ENCODE data around the gene LRMDA. TPM values are rescaled to one million over a fixed set of nuclear protein-coding genes. Genes with fewer than 3 reads are reported as not detected.

LRMDA gene
- polyA plus RNA-seq, 1 donor (not counting 4 experiments of a cell fraction or from before 2014, with no cell fraction given) = not detected

DNA sequence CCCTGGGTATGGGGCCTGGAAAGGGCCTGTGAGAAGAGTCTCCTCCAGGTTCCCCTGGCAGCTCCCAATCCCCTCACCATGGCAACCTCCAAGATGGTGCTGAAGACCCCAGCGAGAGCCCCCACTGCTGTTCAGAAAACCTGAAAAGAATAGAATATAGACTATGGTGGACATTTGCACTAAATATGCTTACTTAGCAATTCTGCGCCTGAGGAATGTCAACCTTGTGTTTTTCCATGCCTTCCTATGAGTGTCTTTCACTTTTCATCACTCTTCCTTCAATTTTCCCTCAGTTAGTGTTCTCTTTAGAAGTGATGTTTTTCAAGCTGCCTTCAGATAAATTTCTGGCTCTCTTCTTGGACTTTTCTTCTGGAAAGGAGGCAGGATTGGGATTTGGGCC lies 589.2 kb downstream of the LRMDA start:
- DNase-seq (ENCODE audit: low read depth, low spot score) (no peak), FAIRE-seq (no peak)
- Histone ChIP-seq H3K4me3 (ENCODE audit: control insufficient read depth in 2 of 3, extremely low read depth in 1 of 3, insufficient read depth in 2 of 3, low read depth in 1 of 3, low read length in 3 of 3) (no peak overlapping the region), H2AFZ (ENCODE audit: control insufficient read depth, low read length) (no peak overlapping the region), H3K27ac (ENCODE audit: control insufficient read depth, insufficient read depth, low read length) (no peak overlapping the region), H4K20me1 (ENCODE audit: control insufficient read depth, extremely low read depth, insufficient read depth, low read length) (no peaks in the 10 kb centered on the region), H3K79me2 (ENCODE audit: control insufficient read depth, insufficient read depth, low read length) (no peaks in the 10 kb centered on the region), H3K9me3 (ENCODE audit: control insufficient read depth, low read depth, low read length) (no peaks in the 10 kb centered on the region), H3K4me2 (ENCODE audit: control insufficient read depth, extremely low read depth, insufficient read depth, low read depth, low read length) (no peak overlapping the region), H3K36me3 (ENCODE audit: control insufficient read depth in 2 of 2, extremely low read depth in 1 of 2, insufficient read depth in 2 of 2, low read length in 2 of 2) (no peaks in the 10 kb centered on the region), H3K4me1 (ENCODE audit: control insufficient read depth, extremely low read depth, insufficient read depth, low read length) (no peaks in the 10 kb centered on the region), H3K27me3 (ENCODE audit: control insufficient read depth, extremely low read depth, insufficient read depth, low read length) (no peaks in the 10 kb centered on the region), H3K9me1 (ENCODE audit: control insufficient read depth, extremely low read depth, insufficient read depth, low read length) (no peaks in the 10 kb centered on the region), H3K9ac (ENCODE audit: control insufficient read depth, extremely low read depth, insufficient read depth, low read length) (no peak overlapping the region)
- dilution Hi-C loops (cut with MboI; ENCODE audit: extremely low pct_ligation_motif_present, low sequenced_read_pairs) = no loop called here
- no peak for TF ChIP-seq EZH2 (IDR thresholded peaks at IDR 0.05; ENCODE audit: low read length)
- TF ChIP-seq, protein P1, sequence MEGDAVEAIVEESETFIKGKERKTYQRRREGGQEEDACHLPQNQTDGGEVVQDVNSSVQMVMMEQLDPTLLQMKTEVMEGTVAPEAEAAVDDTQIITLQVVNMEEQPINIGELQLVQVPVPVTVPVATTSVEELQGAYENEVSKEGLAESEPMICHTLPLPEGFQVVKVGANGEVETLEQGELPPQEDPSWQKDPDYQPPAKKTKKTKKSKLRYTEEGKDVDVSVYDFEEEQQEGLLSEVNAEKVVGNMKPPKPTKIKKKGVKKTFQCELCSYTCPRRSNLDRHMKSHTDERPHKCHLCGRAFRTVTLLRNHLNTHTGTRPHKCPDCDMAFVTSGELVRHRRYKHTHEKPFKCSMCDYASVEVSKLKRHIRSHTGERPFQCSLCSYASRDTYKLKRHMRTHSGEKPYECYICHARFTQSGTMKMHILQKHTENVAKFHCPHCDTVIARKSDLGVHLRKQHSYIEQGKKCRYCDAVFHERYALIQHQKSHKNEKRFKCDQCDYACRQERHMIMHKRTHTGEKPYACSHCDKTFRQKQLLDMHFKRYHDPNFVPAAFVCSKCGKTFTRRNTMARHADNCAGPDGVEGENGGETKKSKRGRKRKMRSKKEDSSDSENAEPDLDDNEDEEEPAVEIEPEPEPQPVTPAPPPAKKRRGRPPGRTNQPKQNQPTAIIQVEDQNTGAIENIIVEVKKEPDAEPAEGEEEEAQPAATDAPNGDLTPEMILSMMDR (optimal IDR thresholded peaks at IDR 0.05 in 1 of 3, IDR thresholded peaks at IDR 0.05 in 1 of 3, conservative IDR thresholded peaks at IDR 0.05 in 1 of 3; ENCODE audit: extremely low read depth in 1 of 3, insufficient read depth in 2 of 3, low read length in 3 of 3) = no peak

DNA sequence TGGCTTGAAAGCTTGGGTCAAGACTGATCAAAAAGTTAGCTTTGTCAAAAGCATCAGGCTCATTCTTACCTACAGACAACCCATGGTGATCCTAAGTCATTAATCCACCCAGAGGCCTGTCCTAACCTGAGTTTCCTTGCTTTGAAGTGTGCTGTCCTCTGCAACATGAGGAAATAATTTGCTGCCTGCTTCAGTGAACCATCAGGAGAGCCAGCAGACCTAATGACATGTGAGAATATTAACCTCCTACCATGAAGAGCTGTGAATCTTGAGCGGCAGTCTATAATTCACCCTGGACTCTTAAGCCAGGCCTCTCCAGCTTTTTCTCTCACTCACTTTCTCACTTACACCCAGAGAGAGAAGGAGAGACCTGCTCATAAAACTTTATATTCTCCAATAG lies 590.0 kb downstream of the LRMDA start:
- FAIRE-seq = no peak
- H3K9me1 ChIP-seq (ENCODE audit: control insufficient read depth, extremely low read depth, insufficient read depth, low read length) = no peaks in the 10 kb centered on the region

More for the DNA sequence above, 590.0 kb downstream of the LRMDA start:
- H2AFZ ChIP-seq (ENCODE audit: control insufficient read depth, low read length) = no peak overlapping the region
- no peak overlapping the region for H3K4me2 ChIP-seq (ENCODE audit: control insufficient read depth, extremely low read depth, insufficient read depth, low read depth, low read length)
- H3K4me1 ChIP-seq (ENCODE audit: control insufficient read depth, extremely low read depth, insufficient read depth, low read length) = no peaks in the 10 kb centered on the region
- H3K79me2 ChIP-seq (ENCODE audit: control insufficient read depth, insufficient read depth, low read length) = no peaks in the 10 kb centered on the region
- H3K27me3 ChIP-seq (ENCODE audit: control insufficient read depth, extremely low read depth, insufficient read depth, low read length) = no peaks in the 10 kb centered on the region
- dilution Hi-C loops (cut with MboI; ENCODE audit: extremely low pct_ligation_motif_present, low sequenced_read_pairs) = no loop called here
- H4K20me1 ChIP-seq (ENCODE audit: control insufficient read depth, extremely low read depth, insufficient read depth, low read length) = no peaks in the 10 kb centered on the region
- H3K9me3 ChIP-seq (ENCODE audit: control insufficient read depth, low read depth, low read length) = no peaks in the 10 kb centered on the region
- TF ChIP-seq, protein P1 (optimal IDR thresholded peaks at IDR 0.05 in 1 of 3, IDR thresholded peaks at IDR 0.05 in 1 of 3, conservative IDR thresholded peaks at IDR 0.05 in 1 of 3; ENCODE audit: extremely low read depth in 1 of 3, insufficient read depth in 2 of 3, low read length in 3 of 3) = no peak
- TF ChIP-seq EZH2 (IDR thresholded peaks at IDR 0.05; ENCODE audit: low read length) = no peak
- no peak overlapping the region for H3K9ac ChIP-seq (ENCODE audit: control insufficient read depth, extremely low read depth, insufficient read depth, low read length)
- no peaks in the 10 kb centered on the region for H3K36me3 ChIP-seq (ENCODE audit: control insufficient read depth in 2 of 2, extremely low read depth in 1 of 2, insufficient read depth in 2 of 2, low read length in 2 of 2)
- no peak overlapping the region for H3K4me3 ChIP-seq (ENCODE audit: control insufficient read depth in 2 of 3, extremely low read depth in 1 of 3, insufficient read depth in 2 of 3, low read depth in 1 of 3, low read length in 3 of 3)
- no peak overlapping the region for H3K27ac ChIP-seq (ENCODE audit: control insufficient read depth, insufficient read depth, low read length)
- DNase-seq (ENCODE audit: low read depth, low spot score) = no peak

All from keratinocyte (primary cell).